Pancreas (tissue), 10 donors: ENCODE data around the gene EGFLAM. TPM values are rescaled to one million over a fixed set of nuclear protein-coding genes. Genes with fewer than 3 reads are reported as not detected.

Experiments used
- ATAC-seq, 4 donors: fragments of 200-7000 bp; cut with Tn5 transposase; one replicate each; pipeline versions ENCODE4 v1.8.0 to v1.9.1; 2020; ENCODE audit warnings: mild to moderate bottlenecking in 4 of 4, moderate library complexity in 4 of 4
- DNase-seq, 6 donors: peaks; one replicate each; pipeline ENCODE4 v3.0.0-alpha.2; 2020
- FAIRE-seq: peaks from 2 replicates; lab custom pipeline; 2012; peaks lifted over from hg19 to GRCh38; lab: Jason Lieb, UNC
- H3K27ac ChIP-seq, 4 donors: fragments of 200-600 bp; sonication (generic); 1 replicate in 3 of 4; 2 replicates in 1 of 4; pipeline versions ENCODE4 v1.5.0 to v1.8.0; 2020
- H3K27me3 ChIP-seq, 4 donors: fragments of 200-600 bp; one replicate each; pipeline ENCODE4 v1.8.0; 2021
- H3K36me3 ChIP-seq, 3 donors: fragments of 200-600 bp; sonication (generic) in 1 of 3; one replicate each; pipeline versions ENCODE4 v1.5.0 to v1.8.0; 2020 to 2021
- H3K4me1 ChIP-seq, 3 donors: fragments of 200-600 bp; one replicate each; pipeline ENCODE4 v1.8.0; 2021
- H3K4me3 ChIP-seq, 4 donors: fragments of 200-600 bp; sonication (generic) in 2 of 4; one replicate each; pipeline versions ENCODE4 v1.5.0 to v1.8.0; 2020 to 2021
- H3K9me3 ChIP-seq, 4 donors: fragments of 200-600 bp; one replicate each; pipeline ENCODE4 v1.8.0; 2021
- WGBS, 2 donors: extraction: QIAGEN DNeasy Blood & Tissue Kit; methylation state at CpG; one replicate each; pipeline ENCODE4 v1.1.7; 2013; 5-methylcytosine and 5-hydroxymethylcytosine counted together
- intact Hi-C, 3 donors: fragments of 100-400 bp; cut with DNase I; formaldehyde crosslinking; loops; one replicate each; pipeline versions ENCODE4 v1.11.1 to v1.14.2; 2022
- polyA plus RNA-seq, 2 donors: library from polyadenylated mRNA; stranded (reverse); fragments of 200-250 nt; gene quantifications; one replicate each; pipeline ENCODE4 v1.2.3, GENCODE V29; 2013
- total RNA-seq, 6 donors: library from RNA; stranded (reverse); fragmentation: NEBNext Ultra II Directional in 4 of 6; extraction: Animal tissue kit (Norgen Biotek cat#: 25700) in 4 of 6; gene quantifications; one replicate each; pipeline versions ENCODE4 v1.2.1 to v1.2.4, GENCODE V29; 2021 to 2023
- TF ChIP-seq, protein P1 (sequence below), 4 donors: fragments of 200-600 bp; sonication (generic) in 3 of 4; IDR thresholded peaks; one replicate each; pipeline versions ENCODE4 v1.5.0 to v1.8.0; 2021; ENCODE audit warnings: antibody characterized with exemption in 4 of 4
- donor health status: healthy with polysubstance abuse.
- donor health status: DM: no; HTN: no; CAD: no; lungs with moderate emphysema.
- donor health status: DM: no; HTN: no; CAD: no.
- donor health status: control.
- donor health status: control.
- donor health status: Bipolar disorder and iron deficiency.
- donor health status: DM: yes; HTN: yes; CAD: no.
- donor health status: DM: no; HTN: no; CAD: no.
- donor health status: DM: no; HTN: no; CAD: no.
- donor health status: DM: yes; HTN: yes; CAD: no.

Gene EGFLAM
- total RNA-seq: 1 to 10 TPM in 3 of 6 donors, under 1 TPM in 3; 0.73 to 1.2 (median 1.1) TPM
- 1 to 10 TPM; 1.5 to 2.4 TPM for polyA plus RNA-seq

DNA sequence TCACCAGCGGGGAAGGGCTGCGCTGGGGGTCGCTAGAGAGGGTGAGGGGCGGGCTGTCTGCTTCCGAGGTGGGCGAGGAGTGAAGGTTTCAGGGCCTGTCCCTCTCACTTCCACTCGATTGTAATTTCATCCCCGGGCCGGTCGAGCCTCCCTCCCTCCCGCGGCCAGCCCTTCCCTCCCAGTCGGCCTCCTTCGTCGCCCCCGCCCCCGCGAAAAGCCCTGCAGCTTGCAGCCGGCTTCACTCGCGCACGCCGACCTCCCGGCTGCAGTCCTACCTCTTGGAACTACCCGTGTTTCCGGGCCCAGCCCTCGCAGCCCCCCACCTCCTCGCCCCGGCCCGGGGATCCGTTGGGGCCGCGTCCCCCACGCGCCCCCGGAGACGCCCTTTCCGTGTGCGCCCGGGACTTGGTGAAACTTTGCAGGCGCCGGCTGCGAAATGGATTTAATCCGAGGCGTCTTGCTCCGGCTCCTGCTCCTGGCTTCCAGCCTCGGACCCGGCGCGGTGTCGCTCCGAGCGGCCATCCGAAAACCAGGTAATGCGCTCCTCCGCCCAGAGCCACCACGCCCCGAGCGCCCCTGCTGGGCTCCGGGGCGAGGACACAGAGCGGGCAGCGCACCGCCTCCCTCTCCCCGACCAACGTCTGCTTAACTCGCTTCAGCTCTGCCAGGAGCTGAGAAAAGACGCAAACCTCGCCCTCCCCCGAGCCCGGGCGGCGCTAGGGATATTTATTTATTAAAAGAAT lies at the start of gene EGFLAM:
Gene EGFLAM (plus strand): TSS at position 241 of the 743 bp plus-strand sequence. CDS start 196 bp downstream, at position 437.
- Histone ChIP-seq H3K36me3 (no peaks in the 10 kb centered on the region), H3K4me3 (peak within 1 kb of the TSS; percentile 26 to 51 (median 35)), H3K4me1 (peaks cover 0 to 9% (median 8%) of the 10 kb centered on the region in 3 donors), H3K27ac (no peak within 1 kb of the TSS), H3K9me3 (no peaks in the 10 kb centered on the region), H3K27me3 (peaks cover 0 to 8% (median 3%) of the 10 kb centered on the region in 4 donors)
- DNase-seq (peak in 5 of 6 donors; percentile 4 to 72 (median 31)), FAIRE-seq (no peak), ATAC-seq (peak; percentile 77 to 94 (median 89))
- WGBS, 2 donors: 1% methylated on average over 69 to 73 of the region's 73 CpGs
- intact Hi-C loops: no loop called here
- TF ChIP-seq, protein P1, sequence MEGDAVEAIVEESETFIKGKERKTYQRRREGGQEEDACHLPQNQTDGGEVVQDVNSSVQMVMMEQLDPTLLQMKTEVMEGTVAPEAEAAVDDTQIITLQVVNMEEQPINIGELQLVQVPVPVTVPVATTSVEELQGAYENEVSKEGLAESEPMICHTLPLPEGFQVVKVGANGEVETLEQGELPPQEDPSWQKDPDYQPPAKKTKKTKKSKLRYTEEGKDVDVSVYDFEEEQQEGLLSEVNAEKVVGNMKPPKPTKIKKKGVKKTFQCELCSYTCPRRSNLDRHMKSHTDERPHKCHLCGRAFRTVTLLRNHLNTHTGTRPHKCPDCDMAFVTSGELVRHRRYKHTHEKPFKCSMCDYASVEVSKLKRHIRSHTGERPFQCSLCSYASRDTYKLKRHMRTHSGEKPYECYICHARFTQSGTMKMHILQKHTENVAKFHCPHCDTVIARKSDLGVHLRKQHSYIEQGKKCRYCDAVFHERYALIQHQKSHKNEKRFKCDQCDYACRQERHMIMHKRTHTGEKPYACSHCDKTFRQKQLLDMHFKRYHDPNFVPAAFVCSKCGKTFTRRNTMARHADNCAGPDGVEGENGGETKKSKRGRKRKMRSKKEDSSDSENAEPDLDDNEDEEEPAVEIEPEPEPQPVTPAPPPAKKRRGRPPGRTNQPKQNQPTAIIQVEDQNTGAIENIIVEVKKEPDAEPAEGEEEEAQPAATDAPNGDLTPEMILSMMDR (IDR thresholded peaks at IDR 0.05): no peak

DNA sequence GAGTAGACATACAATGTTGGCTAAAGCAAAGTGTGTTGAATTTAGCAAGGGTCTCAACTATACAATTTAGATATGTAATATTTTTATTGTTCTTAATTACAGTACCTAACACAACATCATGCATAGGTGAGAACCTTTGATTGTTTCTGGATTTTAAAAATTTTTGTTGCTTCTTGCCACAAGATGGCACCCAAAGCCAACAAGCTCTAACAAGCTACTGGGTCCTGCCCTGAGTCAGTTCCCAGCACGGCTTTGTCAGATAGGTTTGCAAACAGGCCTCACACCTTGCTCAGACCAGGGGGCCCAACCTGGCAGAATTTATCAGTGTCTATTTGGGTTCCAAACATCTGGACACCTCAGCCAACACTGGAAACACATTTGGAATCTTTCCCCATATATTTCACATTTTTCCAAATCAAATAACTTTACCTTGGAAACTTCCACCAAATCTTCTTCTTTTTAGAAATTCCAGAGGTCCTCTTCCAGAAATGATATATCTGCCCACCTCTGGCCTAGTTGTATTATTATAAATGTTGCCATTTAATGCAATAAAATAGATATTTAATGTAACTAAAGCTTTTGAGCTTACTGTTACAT lies 49.5 kb upstream of the EGFLAM start:
- H3K9me3 ChIP-seq: no peaks in the 10 kb centered on the region
- TF ChIP-seq, protein P1 (IDR thresholded peaks at IDR 0.05): peak in 1 of 4 donors; percentile 8
- 5 to 12% methylated on average over 1 of the region's 1 CpG for whole genome bisulfite sequencing, 2 donors
- no peaks in the 10 kb centered on the region for H3K4me1 ChIP-seq
- no peak overlapping the region for H3K27ac ChIP-seq
- ATAC-seq (peak in 3 of 4 donors; percentile 47 to 60 (median 59)), FAIRE-seq (no peak), DNase-seq (no peak)
- H3K27me3 ChIP-seq: no peaks in the 10 kb centered on the region
- H3K36me3 ChIP-seq: no peaks in the 10 kb centered on the region
- H3K4me3 ChIP-seq: no peak overlapping the region
- intact Hi-C loops: no loop called here

DNA sequence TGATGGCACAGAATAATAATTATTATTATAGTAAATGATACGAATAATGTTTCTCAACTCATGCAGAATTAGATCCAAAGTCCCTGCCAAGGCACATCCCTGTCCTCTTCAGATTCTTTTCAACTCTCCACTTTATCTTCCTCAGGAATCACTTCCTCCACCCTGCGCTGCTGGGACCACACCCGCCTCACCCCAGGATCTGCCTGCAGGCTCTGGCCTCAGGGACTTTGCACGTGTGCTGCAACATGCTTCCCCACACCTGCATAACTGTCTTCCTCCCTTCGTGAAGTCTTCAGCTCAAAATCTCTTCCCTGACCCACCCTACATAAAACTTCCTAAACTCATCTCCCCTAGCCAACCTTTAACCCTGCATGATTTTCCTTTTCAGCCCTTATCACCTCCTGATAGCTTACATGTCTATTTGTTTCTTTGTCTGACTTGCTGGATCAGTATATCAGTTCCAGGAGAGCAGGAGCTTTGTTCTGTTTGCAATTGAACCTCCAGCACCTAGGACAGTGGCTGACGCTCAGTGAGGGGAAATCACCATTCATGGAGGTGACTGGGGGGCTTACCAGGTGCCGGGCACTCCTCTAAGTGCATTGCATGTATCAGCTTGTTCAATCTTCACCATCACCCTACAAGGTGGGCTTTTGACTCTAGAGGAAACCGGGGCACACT lies 47.5 kb upstream of the EGFLAM start:
- Histone ChIP-seq H3K4me1 (no peaks in the 10 kb centered on the region), H3K27me3 (no peaks in the 10 kb centered on the region), H3K4me3 (no peak overlapping the region), H3K36me3 (no peaks in the 10 kb centered on the region), H3K27ac (no peak overlapping the region), H3K9me3 (no peaks in the 10 kb centered on the region)
- ATAC-seq: no peak
- intact Hi-C loops: no loop called here
- TF ChIP-seq, protein P1 (IDR thresholded peaks at IDR 0.05): no peak
- no peak for DNase-seq
- FAIRE-seq: no peak
- 51 to 66% methylated on average over 8 of the region's 8 CpGs for WGBS, 2 donors

DNA sequence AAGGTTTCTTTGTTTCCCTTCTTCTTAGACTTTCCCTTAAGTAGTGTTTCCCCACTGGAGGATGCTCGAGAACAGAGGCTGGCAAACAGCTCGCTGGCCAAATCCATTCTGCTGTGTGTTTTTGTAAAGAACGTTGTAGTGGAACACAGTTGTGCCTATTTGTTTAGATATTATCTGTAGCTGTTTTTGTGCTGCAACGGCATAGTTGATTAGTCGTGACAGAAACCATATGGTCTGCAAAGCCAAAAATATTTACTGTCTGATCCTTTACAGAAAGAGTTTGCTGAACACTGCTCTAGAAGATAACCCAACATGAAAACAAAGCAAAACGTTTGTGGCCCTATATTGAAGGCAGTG lies 47.0 kb upstream of the EGFLAM start:
- 34 to 47% methylated on average over 6 of the region's 6 CpGs for WGBS, 2 donors
- no peaks in the 10 kb centered on the region for H3K9me3 ChIP-seq
- no peaks in the 10 kb centered on the region for H3K36me3 ChIP-seq
- no peaks in the 10 kb centered on the region for H3K27me3 ChIP-seq
- no peak overlapping the region for H3K4me3 ChIP-seq
- no peak for FAIRE-seq
- H3K27ac ChIP-seq: no peak overlapping the region
- H3K4me1 ChIP-seq: no peaks in the 10 kb centered on the region
- DNase-seq: no peak
- intact Hi-C loops: no loop called here
- ATAC-seq: no peak
- TF ChIP-seq, protein P1 (IDR thresholded peaks at IDR 0.05): no peak
